SK-N-SH treated with all-trans-retinoic acid at 6 μM for 48 hours (cell line): ENCODE results near the gene RXFP4.

Experiments used
- ARNTL ChIP-seq: fragments of 450-650 bp; formaldehyde crosslinking; IDR thresholded peaks from 2 replicates; pipeline ENCODE4 v1.5.0; 2020; ENCODE audit warnings: low read depth, mild to moderate bottlenecking, moderate library complexity, borderline replicate concordance
- BACH2 ChIP-seq: fragments of 250-450 bp; sonication (Bioruptor Pico); IDR thresholded peaks from 2 replicates; pipeline ENCODE4 v1.9.0; 2021; ENCODE audit warnings: mild to moderate bottlenecking, borderline replicate concordance
- ESRRG ChIP-seq: fragments of 250-450 bp; sonication (Bioruptor Pico); IDR thresholded peaks from 2 replicates; pipeline ENCODE4 v1.6.1; 2021; ENCODE audit warnings: mild to moderate bottlenecking
- PATZ1 ChIP-seq: fragments of 250-450 bp; sonication (Bioruptor Pico); IDR thresholded peaks from 2 replicates; pipeline ENCODE4 v1.8.0; 2020; ENCODE audit warnings: mild to moderate bottlenecking, moderate library complexity, borderline replicate concordance
- SNAI2 ChIP-seq: fragments of 250-450 bp; sonication (Bioruptor Pico); IDR thresholded peaks from 2 replicates; pipeline ENCODE4 v1.5.0; 2020; ENCODE audit warnings: mild to moderate bottlenecking, moderate library complexity
- TSHZ2 ChIP-seq: fragments of 250-450 bp; sonication (Bioruptor Pico); IDR thresholded peaks from 2 replicates; pipeline ENCODE4 v1.5.0; 2020; ENCODE audit warnings: mild to moderate bottlenecking, moderate library complexity
- ZC3H10 ChIP-seq: fragments of 250-450 bp; sonication (Bioruptor Pico); IDR thresholded peaks from 2 replicates; pipeline ENCODE4 v1.5.1; 2021; ENCODE audit warnings: mild to moderate bottlenecking, moderate library complexity
- ZNF70 ChIP-seq: fragments of 450-650 bp; formaldehyde crosslinking; IDR thresholded peaks from 2 replicates; pipeline ENCODE4 v1.5.0; 2020; ENCODE audit warnings: mild to moderate bottlenecking, moderate library complexity

- TF ChIP-seq SNAI2 (CRISPR knock-in tag) (no peak), BACH2 (CRISPR knock-in tag) (no peak), ZC3H10 (CRISPR knock-in tag) (no peak), ZNF70 (CRISPR knock-in tag) (no peak), ESRRG (CRISPR knock-in tag) (no peak), TSHZ2 (CRISPR knock-in tag) (no peak), ARNTL (CRISPR knock-in tag) (no peak), PATZ1 (CRISPR knock-in tag) (no peak)
Observed at GRCh38 chr1:155990005-155990739, 48.7 kb downstream of the RXFP4 start.
